Measurements from ENCODE around the gene UTF1. TPM values are rescaled to one million over a fixed set of nuclear protein-coding genes. Genes with fewer than 3 reads are reported as not detected.

The UTF1 gene
- total RNA-seq, 1 donor from 2014 or later: not detected

DNA sequence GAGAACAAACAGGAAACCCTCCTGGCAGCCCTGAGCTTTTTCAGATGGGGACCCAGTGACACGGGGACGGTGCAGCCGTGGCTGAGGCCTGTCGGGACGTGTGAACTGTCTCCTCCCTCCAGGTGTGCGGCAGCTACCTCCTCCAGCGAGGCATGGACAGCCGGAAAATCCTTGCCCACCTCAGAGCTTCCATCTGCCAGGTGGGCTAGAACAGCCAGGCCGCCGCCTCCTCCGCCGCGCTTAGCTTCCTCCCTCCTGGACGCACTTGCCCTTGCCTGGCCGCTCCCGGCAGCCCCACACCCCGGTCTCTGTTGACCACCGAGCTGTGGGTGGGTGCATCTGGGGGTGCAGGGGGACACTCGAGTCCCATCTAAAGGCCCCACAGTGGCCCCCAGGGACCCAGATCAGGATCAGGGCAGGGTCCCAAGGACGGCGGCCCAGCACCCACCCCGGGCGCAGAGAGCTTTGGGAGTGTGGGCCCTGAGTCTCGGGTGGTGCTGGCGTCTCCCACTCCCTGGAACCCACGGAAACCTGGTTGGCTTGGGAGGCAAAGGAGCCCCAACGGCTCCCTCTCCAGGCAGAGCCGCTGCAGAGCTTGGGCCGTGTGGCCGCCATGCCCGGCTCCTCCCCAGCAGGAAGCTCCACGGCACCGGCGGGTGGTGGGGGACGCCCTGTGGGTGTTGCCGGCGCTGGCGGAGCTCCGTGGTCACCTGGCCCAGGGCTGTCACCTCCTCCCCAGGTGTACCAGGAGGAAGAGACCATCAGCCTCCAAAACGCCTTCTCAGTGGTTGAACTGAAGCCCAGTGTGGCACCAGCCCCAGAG, 32.9 kb upstream of the UTF1 start:
- no peak for DNase-seq

DNA sequence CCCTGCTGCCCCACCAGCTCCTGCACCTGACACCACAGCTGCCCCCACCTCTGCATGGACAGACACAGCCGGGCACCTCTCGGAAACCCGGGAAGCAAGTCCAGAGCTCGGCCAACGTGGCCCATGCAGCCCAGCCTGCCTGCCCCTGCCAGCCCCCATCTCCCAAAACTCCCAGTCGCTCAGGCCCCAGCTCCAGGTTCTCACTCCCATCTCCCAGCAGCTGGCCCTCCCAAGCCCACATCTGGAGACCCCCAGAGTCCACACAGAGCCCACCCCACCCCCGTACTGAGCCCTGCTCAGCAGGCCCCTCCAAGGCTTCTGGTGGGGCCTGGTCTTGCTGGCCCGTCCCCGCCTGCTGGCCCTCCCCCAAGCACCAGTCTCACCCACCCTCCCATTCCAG, 32.2 kb upstream of the UTF1 start:
- no peak for DNase-seq

- no peak for DNase-seq
These were observed 31.8 kb upstream of the UTF1 start for GRCh38 chr10:133198206-133198605.

DNA sequence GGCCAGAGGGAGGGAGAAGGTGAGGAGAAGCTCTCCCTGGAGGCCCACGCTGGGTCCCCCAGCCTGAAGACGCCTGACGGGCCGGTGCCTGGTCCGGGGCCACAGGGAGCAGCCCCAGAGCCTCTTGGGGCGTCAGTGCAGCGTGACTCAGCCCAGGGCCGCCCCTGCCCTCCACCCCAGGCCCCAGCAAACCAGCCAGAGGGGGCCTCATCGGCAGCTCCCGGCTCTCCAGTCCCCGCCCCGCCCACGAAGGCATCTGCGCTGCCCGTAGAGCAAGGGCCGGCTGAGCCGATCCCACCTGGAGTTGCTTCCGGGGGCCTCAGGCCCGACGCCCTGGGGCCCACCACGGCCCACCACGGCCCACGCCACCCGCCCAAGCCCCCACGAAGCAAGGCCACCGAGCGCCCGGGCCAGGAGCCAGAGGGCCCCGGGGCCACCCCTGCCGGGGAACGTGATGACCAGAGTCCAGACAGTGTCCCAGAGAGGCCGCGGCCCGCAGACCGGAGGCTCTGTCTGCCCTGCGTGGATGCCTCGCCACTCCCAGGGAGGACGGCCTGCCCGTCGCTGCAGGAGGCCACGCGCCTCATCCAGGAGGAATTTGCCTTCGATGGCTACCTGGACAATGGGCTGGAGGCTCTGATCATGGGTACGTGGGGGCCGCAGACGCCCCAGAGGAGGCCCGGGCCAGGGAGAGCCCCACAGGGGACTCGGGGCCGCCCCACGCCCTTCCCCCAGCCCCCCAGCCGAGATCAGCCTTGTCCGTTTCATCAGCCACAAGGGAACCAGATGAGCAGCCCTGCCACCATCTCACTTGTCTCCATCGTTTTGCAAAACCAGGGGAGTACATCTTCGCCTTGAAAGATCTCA, 31.2 kb upstream of the UTF1 start:
- DNase-seq: no peak

DNA sequence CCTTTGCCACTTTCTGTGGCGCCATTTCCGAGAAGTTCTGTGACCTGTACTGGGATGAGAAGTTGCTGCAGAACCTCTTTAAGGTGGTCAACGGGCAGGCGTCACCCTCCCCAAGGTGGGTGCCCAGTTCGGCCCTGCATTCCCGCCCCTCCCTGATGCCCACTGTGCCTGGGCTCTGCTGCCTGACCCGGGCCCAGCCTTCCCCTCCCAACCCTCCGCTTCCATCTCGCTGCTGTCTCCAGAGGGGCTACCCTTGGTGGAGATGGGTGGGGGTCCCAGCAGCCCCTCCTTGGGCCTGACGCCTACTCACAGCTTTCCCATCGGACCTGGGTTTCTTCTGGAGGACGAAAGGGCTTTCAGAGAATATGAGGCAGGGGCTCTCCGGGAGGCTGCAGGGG, 30.5 kb upstream of the UTF1 start:
- DNase-seq: no peak

GRCh38 chr10:133199992-133200611, 29.9 kb upstream of the UTF1 start:
- DNase-seq: no peak

- no peak for DNase-seq
These were observed 29.4 kb upstream of the UTF1 start for GRCh38 chr10:133200621-133201031.

DNA sequence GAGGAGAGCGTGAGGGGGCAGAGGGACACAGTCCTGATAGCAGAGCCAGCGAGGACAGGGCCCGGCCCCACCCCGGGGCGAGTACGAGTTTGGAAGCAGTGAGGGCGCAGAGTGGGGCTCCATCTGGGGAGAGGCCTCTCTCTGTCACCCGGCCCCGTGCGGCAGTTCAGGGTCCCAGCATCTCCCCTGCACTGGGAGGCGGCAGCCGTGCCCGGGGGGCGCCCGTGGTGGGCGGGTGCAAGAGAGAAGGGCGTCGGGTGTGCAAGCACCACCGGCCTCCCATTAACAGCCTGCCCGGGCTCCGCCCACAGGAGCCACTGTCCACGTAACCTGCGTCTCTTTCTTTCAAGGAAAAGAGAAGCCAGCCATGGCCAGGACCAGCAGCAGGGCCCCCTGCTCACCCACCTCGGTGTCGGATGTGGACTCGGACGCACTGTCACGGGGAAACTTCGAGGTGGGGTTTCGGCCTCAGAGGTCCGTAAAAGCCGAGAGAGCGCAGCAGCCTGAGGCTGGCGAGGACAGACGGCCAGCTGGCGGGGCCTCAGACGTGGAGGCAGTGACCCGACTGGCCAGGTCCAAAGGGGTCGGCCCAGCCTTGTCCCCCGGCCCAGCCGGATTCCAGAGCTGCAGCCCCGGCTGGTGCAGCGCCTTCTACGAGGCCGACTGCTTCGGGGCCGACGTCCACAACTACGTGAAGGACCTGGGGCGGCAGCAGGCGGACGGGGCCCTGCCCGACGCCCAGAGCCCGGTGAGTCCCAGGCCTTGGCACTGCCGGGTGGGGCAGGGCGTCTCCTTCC, 28.7 kb upstream of the UTF1 start:
- DNase-seq: no peak

- DNase-seq: no peak
These were observed 27.9 kb upstream of the UTF1 start for GRCh38 chr10:133201948-133202725.

- no peak for DNase-seq
These were observed 27.0 kb upstream of the UTF1 start for GRCh38 chr10:133202778-133203651.

DNA sequence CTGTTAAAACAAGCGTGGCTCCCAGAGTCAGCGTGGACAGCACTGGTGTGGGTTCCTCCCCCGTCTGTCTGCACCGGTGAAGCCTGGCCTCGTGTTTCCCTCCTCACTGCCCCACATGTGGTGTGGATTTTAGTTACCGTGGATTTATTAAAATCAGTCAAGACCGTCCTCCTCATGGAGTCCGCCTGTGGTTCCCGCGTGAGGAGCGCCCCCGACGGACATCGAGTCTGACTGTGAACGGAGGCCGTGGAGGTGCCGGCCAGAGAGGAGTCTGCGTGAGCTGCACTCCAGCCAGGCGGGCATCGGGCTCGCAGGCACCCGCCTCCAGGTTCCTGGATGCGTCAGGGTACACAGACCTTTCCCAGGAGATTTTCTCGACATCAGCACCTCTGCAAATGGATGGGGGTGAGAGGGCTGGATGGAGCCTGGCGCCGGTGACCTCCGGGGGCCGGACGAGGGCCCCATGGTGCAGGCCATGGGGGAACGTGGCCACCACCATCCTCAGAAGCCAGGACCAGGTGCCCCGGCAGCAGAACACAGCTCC, 26.3 kb upstream of the UTF1 start:
- DNase-seq: no peak

DNA sequence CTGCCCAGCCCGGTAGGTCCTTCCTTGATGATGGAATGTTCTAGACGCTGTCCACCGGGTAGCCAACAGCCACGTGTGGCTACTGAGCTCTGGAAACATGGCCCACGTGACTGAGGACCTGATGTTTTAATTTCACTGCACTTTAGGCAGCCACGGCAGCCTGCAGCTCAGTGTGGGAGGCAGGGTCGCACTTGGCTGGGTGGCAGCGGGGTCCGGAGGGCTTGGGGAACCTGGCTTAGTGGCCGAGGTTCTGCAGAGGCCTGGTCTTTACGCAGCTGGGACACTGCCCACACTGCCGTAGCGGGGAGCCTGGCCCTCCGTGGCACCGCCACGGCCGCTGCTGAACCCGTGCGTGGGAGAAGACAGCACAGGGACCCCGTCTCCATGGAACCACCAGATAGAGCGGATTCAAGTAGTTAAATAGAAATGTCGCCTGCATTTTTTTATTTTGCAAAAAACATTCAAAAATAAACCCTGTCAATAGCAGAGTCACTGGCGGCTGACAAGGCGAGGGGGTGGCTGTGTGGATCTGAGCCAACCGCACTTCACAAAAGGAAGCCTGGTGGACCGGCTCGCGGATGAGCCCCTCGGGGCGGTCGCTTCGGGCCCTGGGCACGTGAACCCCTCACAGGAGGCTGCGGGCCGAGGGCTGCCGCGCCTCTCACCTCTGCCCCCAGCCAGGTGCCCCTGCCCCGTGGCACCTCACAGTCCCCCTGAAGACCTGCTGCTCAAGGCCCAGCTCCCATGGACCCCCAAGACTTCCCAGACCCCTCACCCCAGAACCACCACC, 25.6 kb upstream of the UTF1 start:
- no peak for DNase-seq

GRCh38 chr10:133205146-133205545, 24.9 kb upstream of the UTF1 start:
- no peak for DNase-seq

- DNase-seq: no peak
These were observed 23.5 kb upstream of the UTF1 start for GRCh38 chr10:133206356-133207040.

- no peak for DNase-seq
These were observed 22.9 kb upstream of the UTF1 start for GRCh38 chr10:133207041-133207600.

DNA sequence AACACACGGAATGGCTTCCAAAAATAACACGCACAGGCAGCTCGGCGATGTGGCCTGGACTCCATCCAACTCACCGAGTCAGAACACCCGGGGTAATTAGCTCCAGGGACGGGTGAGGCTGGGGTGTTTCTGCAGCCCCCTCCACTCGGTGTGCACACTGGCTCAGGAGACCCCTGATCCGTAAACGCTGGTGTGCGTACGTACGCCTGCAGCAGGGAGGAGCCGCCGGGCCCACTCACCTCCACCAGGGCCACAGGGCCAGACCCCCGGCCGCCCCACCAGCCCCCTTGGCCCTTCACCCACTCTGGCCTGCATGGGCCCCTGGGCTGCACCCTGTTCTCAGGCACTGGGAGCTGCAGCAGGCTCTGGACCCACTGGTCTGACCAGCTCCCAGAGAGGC, 22.4 kb upstream of the UTF1 start:
- no peak for DNase-seq

GRCh38 chr10:133208466-133208865, 21.6 kb upstream of the UTF1 start:
- DNase-seq: no peak

- no peak for DNase-seq
These were observed 20.9 kb upstream of the UTF1 start for GRCh38 chr10:133209117-133209516.

Data from occipital lobe (tissue), 2 donors.